ENCODE results near the gene TGM4. TPM values are rescaled to one million over a fixed set of nuclear protein-coding genes. Genes with fewer than 3 reads are reported as not detected.

TGM4 gene
- total RNA-seq, 4 donors from 2014 or later: not detected

DNA sequence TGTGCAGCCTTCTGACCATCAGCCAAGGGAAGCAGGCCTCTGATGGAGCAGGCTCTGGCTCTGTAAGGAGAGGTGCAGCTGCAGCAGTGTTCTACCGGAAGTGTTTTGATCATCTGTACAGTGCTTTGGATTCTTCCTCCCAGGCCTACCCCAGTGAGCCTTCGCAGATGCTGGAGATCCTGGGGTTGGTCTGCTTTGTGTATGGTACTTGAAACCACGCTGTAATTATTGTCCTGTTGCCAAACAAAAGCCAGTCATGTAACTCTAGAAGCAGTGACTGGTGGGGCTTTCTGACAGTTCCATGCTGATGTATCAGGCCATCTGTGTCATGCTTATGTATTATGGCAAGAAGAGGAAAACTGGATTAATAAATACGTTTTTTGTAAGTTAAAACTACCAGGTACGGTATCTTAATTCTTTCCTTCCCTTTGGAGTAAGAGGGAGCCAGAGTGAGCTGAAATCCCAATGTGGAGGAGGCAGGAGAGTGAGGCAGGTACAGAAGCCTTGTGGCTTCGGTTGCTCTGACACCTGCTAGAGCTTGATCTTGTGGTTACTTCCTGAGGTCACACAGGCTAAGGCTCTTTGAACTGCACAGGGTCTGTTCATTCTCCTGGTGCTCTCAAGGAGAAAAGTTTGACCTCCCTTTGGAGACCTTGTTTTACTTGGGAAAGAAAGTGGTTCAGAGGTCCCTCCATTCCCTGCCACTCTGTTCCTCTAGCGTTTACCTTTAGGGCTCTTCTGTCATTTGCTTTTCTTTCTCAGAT is 9.0 kb upstream of the TGM4 start:
- H3K9me3 ChIP-seq: no peaks in the 10 kb centered on the region
- peaks cover 0 to 32% (median 0%) of the 10 kb centered on the region in 3 donors for H3K36me3 ChIP-seq
- TF ChIP-seq, protein P1, sequence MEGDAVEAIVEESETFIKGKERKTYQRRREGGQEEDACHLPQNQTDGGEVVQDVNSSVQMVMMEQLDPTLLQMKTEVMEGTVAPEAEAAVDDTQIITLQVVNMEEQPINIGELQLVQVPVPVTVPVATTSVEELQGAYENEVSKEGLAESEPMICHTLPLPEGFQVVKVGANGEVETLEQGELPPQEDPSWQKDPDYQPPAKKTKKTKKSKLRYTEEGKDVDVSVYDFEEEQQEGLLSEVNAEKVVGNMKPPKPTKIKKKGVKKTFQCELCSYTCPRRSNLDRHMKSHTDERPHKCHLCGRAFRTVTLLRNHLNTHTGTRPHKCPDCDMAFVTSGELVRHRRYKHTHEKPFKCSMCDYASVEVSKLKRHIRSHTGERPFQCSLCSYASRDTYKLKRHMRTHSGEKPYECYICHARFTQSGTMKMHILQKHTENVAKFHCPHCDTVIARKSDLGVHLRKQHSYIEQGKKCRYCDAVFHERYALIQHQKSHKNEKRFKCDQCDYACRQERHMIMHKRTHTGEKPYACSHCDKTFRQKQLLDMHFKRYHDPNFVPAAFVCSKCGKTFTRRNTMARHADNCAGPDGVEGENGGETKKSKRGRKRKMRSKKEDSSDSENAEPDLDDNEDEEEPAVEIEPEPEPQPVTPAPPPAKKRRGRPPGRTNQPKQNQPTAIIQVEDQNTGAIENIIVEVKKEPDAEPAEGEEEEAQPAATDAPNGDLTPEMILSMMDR (IDR thresholded peaks at IDR 0.05): no peak
- no peak for TF ChIP-seq POLR2A (IDR thresholded peaks at IDR 0.05)
- peaks cover 6 to 21% (median 7%) of the 10 kb centered on the region in 3 donors for H3K4me1 ChIP-seq
- intact Hi-C loops (cut with DNase I): loop anchor here (10.0 kb wide), 1 partner anchor 521 kb away; no protein-coding TSS in a partner anchor
- no peak overlapping the region for H3K4me3 ChIP-seq
- DNase-seq: no peak
- no peak overlapping the region for H3K27ac ChIP-seq
- WGBS, 2 donors: 88% methylated on average over 5 to 7 of the region's 7 CpGs
- H3K27me3 ChIP-seq: no peaks in the 10 kb centered on the region

DNA sequence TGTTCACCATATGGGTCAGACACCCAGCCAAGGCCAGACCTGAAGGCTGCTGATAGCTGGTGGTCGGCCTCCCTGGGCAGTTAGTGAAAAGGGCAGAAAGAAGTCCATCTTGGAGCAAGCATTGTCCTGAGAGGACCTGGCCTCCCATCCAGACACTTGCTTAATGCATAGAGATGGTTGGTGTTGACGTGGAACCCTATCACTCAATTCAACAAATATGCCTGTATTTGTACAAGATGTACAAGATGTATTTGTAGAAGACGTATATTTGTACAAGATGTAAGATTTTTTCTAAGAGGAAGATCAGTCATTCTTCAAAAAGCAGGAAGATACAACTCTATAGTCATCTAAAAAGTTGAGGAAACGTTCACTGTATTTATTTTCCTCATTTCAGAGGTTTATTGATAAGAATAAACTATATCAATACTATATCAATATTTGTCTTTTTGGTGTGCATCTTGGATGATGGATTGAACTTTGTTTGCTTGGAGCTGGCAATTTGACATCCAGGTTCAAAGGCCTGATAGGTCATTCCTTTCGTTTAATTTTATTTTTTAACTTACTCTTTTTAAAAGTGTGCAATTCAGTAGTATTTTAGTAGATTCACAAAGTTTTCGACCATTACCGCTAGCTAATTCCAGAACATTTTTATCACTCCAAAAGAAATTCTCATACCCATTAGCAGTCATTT is 6.8 kb upstream of the TGM4 start:
- peaks cover 3 to 10% (median 3%) of the 10 kb centered on the region in 3 donors for H3K4me1 ChIP-seq
- no peak for DNase-seq
- H3K27ac ChIP-seq: no peak overlapping the region
- H3K4me3 ChIP-seq: no peak overlapping the region
- H3K9me3 ChIP-seq: no peaks in the 10 kb centered on the region
- TF ChIP-seq, protein P1 (IDR thresholded peaks at IDR 0.05): no peak
- H3K36me3 ChIP-seq: peaks cover 0 to 32% (median 0%) of the 10 kb centered on the region in 3 donors
- 93 to 94% methylated on average over 7 of the region's 7 CpGs for WGBS, 2 donors
- intact Hi-C loops (cut with DNase I): loop anchor here (10.0 kb wide), 1 partner anchor 523 kb away; no protein-coding TSS in a partner anchor
- H3K27me3 ChIP-seq: no peaks in the 10 kb centered on the region

DNA sequence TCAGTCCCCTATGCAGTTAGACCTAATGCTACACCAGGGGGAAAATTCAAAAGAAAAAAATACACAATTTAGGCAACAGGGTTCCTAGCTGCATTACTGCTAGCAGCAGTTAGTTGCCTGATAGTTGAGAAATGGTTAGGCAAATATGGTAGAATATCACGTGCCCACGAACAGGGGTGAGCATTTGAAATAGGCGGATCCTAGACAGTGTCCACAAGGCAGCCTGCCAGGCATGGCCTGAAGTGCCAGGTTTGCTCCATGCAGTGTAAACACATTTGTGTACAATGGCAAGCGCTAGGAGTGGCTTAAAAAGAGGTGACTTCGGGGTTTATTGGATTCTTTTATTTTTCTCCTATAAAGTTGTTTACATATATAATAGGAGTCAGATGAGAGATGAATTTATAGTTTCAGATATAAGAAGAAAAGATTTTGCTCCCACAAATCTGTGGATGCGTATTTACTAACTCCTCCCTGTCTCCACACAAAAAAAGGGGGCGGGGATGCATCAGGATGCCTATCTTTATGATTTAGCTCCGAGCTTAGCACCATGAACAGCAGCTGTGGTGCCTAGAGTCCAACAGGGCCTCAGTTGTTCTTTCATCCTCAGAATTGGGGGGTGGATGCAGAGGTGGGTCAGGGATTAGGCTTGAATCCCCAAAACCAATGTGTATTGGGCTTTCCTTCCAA is 3.9 kb upstream of the TGM4 start:
- no peaks in the 10 kb centered on the region for H3K9me3 ChIP-seq
- TF ChIP-seq, protein P1 (IDR thresholded peaks at IDR 0.05): no peak
- TF ChIP-seq POLR2A (IDR thresholded peaks at IDR 0.05): no peak
- no peaks in the 10 kb centered on the region for H3K27me3 ChIP-seq
- 56 to 65% methylated on average over 8 of the region's 8 CpGs for WGBS, 2 donors
- DNase-seq: no peak
- H3K36me3 ChIP-seq: peaks cover 0 to 19% (median 0%) of the 10 kb centered on the region in 3 donors
- no peaks in the 10 kb centered on the region for H3K4me1 ChIP-seq
- H3K4me3 ChIP-seq: no peak overlapping the region
- intact Hi-C loops (cut with DNase I): no loop called here
- no peak overlapping the region for H3K27ac ChIP-seq

DNA sequence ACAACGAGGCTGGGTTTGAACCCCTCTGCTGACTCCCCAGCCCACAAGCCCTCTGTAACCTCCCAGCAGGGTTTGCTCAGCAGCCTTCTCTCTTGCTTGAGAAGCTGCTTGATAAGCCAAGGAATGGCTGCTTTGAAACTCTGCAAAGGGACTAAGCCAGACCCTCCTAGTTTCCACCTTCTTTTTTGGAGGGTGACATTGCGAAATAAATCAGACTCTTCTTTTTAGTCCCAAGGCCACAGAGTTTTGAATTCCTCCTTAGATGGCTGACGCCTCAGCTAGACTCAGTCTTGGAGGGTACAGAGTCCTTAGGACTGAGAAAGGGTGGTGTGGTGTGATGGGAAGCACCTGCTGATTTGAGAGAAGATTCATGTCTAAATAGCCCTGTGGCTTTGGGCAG is 1.2 kb downstream of the TGM4 start:
- Histone ChIP-seq H3K27ac (no peak overlapping the region), H3K4me1 (no peaks in the 10 kb centered on the region), H3K27me3 (no peaks in the 10 kb centered on the region), H3K9me3 (no peaks in the 10 kb centered on the region), H3K36me3 (no peaks in the 10 kb centered on the region), H3K4me3 (no peak overlapping the region)
- WGBS, 2 donors: 68 to 92% methylated on average over 2 to 3 of the region's 3 CpGs
- no peak for DNase-seq
- intact Hi-C loops (cut with DNase I): no loop called here
- TF ChIP-seq POLR2A (IDR thresholded peaks at IDR 0.05): no peak
- TF ChIP-seq, protein P1 (IDR thresholded peaks at IDR 0.05): no peak

DNA sequence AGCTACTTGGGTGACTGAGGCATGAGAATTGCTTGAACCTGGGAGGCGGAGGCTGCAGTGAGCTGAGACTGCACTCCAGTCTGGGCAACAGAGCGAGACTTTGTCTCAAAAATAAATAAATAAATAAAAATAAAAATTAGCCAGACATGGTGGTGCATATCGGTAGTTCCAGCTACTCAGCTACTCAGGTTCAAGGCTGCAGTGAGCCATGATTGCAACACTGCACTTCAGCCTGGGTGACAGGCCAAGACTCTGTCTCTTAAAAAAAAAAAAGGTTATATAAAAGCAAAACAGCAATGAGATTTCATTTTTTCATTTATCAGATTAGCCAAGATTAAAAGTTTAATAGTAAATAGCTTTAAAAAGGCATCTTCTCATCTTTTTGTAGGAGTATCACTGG is 2.9 kb downstream of the TGM4 start:
- no peak for TF ChIP-seq POLR2A (IDR thresholded peaks at IDR 0.05)
- TF ChIP-seq, protein P1 (IDR thresholded peaks at IDR 0.05): no peak
- intact Hi-C loops (cut with DNase I): no loop called here
- Histone ChIP-seq H3K27me3 (no peaks in the 10 kb centered on the region), H3K9me3 (no peaks in the 10 kb centered on the region), H3K4me3 (no peak overlapping the region), H3K4me1 (no peaks in the 10 kb centered on the region), H3K36me3 (no peaks in the 10 kb centered on the region), H3K27ac (no peak overlapping the region)
- 90 to 92% methylated on average over 3 of the region's 3 CpGs for WGBS, 2 donors
- DNase-seq: no peak
